A204.1 (cell line): ENCODE results near the gene NCAPD3.

Experiments
- FAIRE-seq: peaks from 2 replicates; lab custom pipeline; 2012; peaks lifted over from hg19 to GRCh38; lab: Jason Lieb, UNC

The NCAPD3 gene

GRCh38 chr11:134253188-134253993 is 29.6 kb upstream of the NCAPD3 start, which contains the start of the genes ACAD8 and THYN1:
Gene ACAD8, plus strand, starts transcription at chr11:134253568. Its CDS starts 33 bp downstream, at chr11:134253601.
Gene THYN1, minus strand, starts transcription at chr11:134253352. Its CDS starts 470 bp downstream, at chr11:134252882.
- peak; percentile 51 for FAIRE-seq

- no peak for FAIRE-seq
Observed at GRCh38 chr11:134252346-134253187, 28.8 kb upstream of the NCAPD3 start.

GRCh38 chr11:134250675-134251074 is 26.9 kb upstream of the NCAPD3 start:
- FAIRE-seq = no peak

GRCh38 chr11:134250246-134250645 is 26.5 kb upstream of the NCAPD3 start:
- no peak for FAIRE-seq

GRCh38 chr11:134248910-134249480 is 25.2 kb upstream of the NCAPD3 start:
- FAIRE-seq = no peak

GRCh38 chr11:134246678-134247077 is 22.9 kb upstream of the NCAPD3 start:
- FAIRE-seq = no peak

- no peak for FAIRE-seq
Observed at GRCh38 chr11:134246100-134246499, 22.3 kb upstream of the NCAPD3 start.

- no peak for FAIRE-seq
Observed at GRCh38 chr11:134245434-134245833, 21.7 kb upstream of the NCAPD3 start.

GRCh38 chr11:134244593-134244992 is 20.8 kb upstream of the NCAPD3 start:
- FAIRE-seq = no peak

- FAIRE-seq = no peak
Observed at GRCh38 chr11:134243913-134244312, 20.1 kb upstream of the NCAPD3 start.

- FAIRE-seq = no peak
Observed at GRCh38 chr11:134242376-134242775, 18.6 kb upstream of the NCAPD3 start.

GRCh38 chr11:134240592-134240991 is 16.8 kb upstream of the NCAPD3 start:
- no peak for FAIRE-seq

GRCh38 chr11:134238956-134239355 is 15.2 kb upstream of the NCAPD3 start:
- no peak for FAIRE-seq

GRCh38 chr11:134237557-134237922 is 13.8 kb upstream of the NCAPD3 start:
- FAIRE-seq = no peak

- FAIRE-seq = no peak
Observed at GRCh38 chr11:134236834-134237556, 13.2 kb upstream of the NCAPD3 start.

- FAIRE-seq = no peak
Observed at GRCh38 chr11:134235399-134235798, 11.6 kb upstream of the NCAPD3 start.

- no peak for FAIRE-seq
Observed at GRCh38 chr11:134233729-134234179, 10.0 kb upstream of the NCAPD3 start.

GRCh38 chr11:134231958-134232659 is 8.3 kb upstream of the NCAPD3 start:
- no peak for FAIRE-seq

GRCh38 chr11:134230339-134230738 is 6.6 kb upstream of the NCAPD3 start:
- FAIRE-seq = no peak

- no peak for FAIRE-seq
Observed at GRCh38 chr11:134229126-134229790, 5.5 kb upstream of the NCAPD3 start.

GRCh38 chr11:134228625-134229024 is 4.9 kb upstream of the NCAPD3 start:
- no peak for FAIRE-seq
